Measurements from ENCODE around the gene BUD23. TPM values are rescaled to one million over a fixed set of nuclear protein-coding genes. Genes with fewer than 3 reads are reported as not detected.
A peak's percentile ranks its signal among the peaks of the same experiment; 100 is the strongest.

BUD23 gene
- polyA plus RNA-seq, 4 donors, result 37.8 to 90.0 (median 61.7) TPM

GRCh38 chr7:73732397-73732796 lies 49.0 kb downstream of the BUD23 start:
- no peak for DNase-seq
- no peak for FAIRE-seq
- WGBS, 3 donors, result 45 to 74% (median 64%) methylated on average over 2 of the region's 2 CpGs

GRCh38 chr7:73734619-73735527 lies 51.5 kb downstream of the BUD23 start:
- H3K4me3 ChIP-seq (ENCODE audit: low read depth in 1 of 3, low read length in 3 of 3), result peak overlapping the region in 2 of 3 donors; percentile 14 to 51
- peak overlapping the region; percentile 88 to 92 (median 92) for H3K27ac ChIP-seq (ENCODE audit: low read depth in 1 of 3, low read length in 2 of 3)
- no peaks in the 10 kb centered on the region for H3K9me3 ChIP-seq (ENCODE audit: control insufficient read depth in 2 of 2, insufficient read depth in 1 of 2, low read depth in 1 of 2, low read length in 1 of 2)
- peaks cover 0 to 31% (median 2%) of the 10 kb centered on the region in 3 donors for H3K4me1 ChIP-seq (ENCODE audit: control insufficient read depth in 3 of 3, insufficient read depth in 2 of 3, low read depth in 1 of 3, low read length in 2 of 3)
- H3K27me3 ChIP-seq (ENCODE audit: control insufficient read depth in 3 of 3, insufficient read depth in 3 of 3, low read length in 3 of 3), result no peaks in the 10 kb centered on the region
- 17 to 47% (median 38%) methylated on average over 15 to 16 of the region's 16 CpGs for WGBS, 3 donors
- DNase-seq (peak; percentile 95 to 99), FAIRE-seq (no peak)
- H3K36me3 ChIP-seq (ENCODE audit: control insufficient read depth in 3 of 3, insufficient read depth in 2 of 3, low read depth in 1 of 3, low read length in 3 of 3), result peaks cover 0 to 30% (median 6%) of the 10 kb centered on the region in 3 donors

More at GRCh38 chr7:73732397-73732796, 49.0 kb downstream of the BUD23 start:
- no peaks in the 10 kb centered on the region for H3K27me3 ChIP-seq (ENCODE audit: control insufficient read depth in 3 of 3, insufficient read depth in 3 of 3, low read length in 3 of 3)
- no peaks in the 10 kb centered on the region for H3K9me3 ChIP-seq (ENCODE audit: control insufficient read depth in 2 of 2, insufficient read depth in 1 of 2, low read depth in 1 of 2, low read length in 1 of 2)
- peaks cover 0 to 24% (median 6%) of the 10 kb centered on the region in 3 donors for H3K36me3 ChIP-seq (ENCODE audit: control insufficient read depth in 3 of 3, insufficient read depth in 2 of 3, low read depth in 1 of 3, low read length in 3 of 3)
- peaks cover 0 to 19% (median 0%) of the 10 kb centered on the region in 3 donors for H3K4me1 ChIP-seq (ENCODE audit: control insufficient read depth in 3 of 3, insufficient read depth in 2 of 3, low read depth in 1 of 3, low read length in 2 of 3)
- no peak overlapping the region for H3K4me3 ChIP-seq (ENCODE audit: low read depth in 1 of 3, low read length in 3 of 3)
- no peak overlapping the region for H3K27ac ChIP-seq (ENCODE audit: low read depth in 1 of 3, low read length in 2 of 3)

GRCh38 chr7:73735528-73735905 lies 52.1 kb downstream of the BUD23 start:
- H3K27me3 ChIP-seq (ENCODE audit: control insufficient read depth in 3 of 3, insufficient read depth in 3 of 3, low read length in 3 of 3), result no peaks in the 10 kb centered on the region
- peak overlapping the region in 2 of 3 donors; percentile 14 to 51 for H3K4me3 ChIP-seq (ENCODE audit: low read depth in 1 of 3, low read length in 3 of 3)
- 72 to 87% (median 82%) methylated on average over 8 of the region's 8 CpGs for WGBS, 3 donors
- H3K9me3 ChIP-seq (ENCODE audit: control insufficient read depth in 2 of 2, insufficient read depth in 1 of 2, low read depth in 1 of 2, low read length in 1 of 2), result no peaks in the 10 kb centered on the region
- peak overlapping the region; percentile 88 to 92 (median 92) for H3K27ac ChIP-seq (ENCODE audit: low read depth in 1 of 3, low read length in 2 of 3)
- peaks cover 0 to 30% (median 6%) of the 10 kb centered on the region in 3 donors for H3K36me3 ChIP-seq (ENCODE audit: control insufficient read depth in 3 of 3, insufficient read depth in 2 of 3, low read depth in 1 of 3, low read length in 3 of 3)
- H3K4me1 ChIP-seq (ENCODE audit: control insufficient read depth in 3 of 3, insufficient read depth in 2 of 3, low read depth in 1 of 3, low read length in 2 of 3), result peaks cover 0 to 34% (median 2%) of the 10 kb centered on the region in 3 donors
- no peak for DNase-seq
- FAIRE-seq, result no peak

GRCh38 chr7:73736885-73737284 lies 53.5 kb downstream of the BUD23 start:
- Histone ChIP-seq H3K9me3 (ENCODE audit: control insufficient read depth in 2 of 2, insufficient read depth in 1 of 2, low read depth in 1 of 2, low read length in 1 of 2) (no peaks in the 10 kb centered on the region), H3K4me3 (ENCODE audit: low read depth in 1 of 3, low read length in 3 of 3) (peak overlapping the region in 2 of 3 donors; percentile 1 to 60), H3K4me1 (ENCODE audit: control insufficient read depth in 3 of 3, insufficient read depth in 2 of 3, low read depth in 1 of 3, low read length in 2 of 3) (peaks cover 0 to 42% (median 2%) of the 10 kb centered on the region in 3 donors), H3K27me3 (ENCODE audit: control insufficient read depth in 3 of 3, insufficient read depth in 3 of 3, low read length in 3 of 3) (no peaks in the 10 kb centered on the region), H3K27ac (ENCODE audit: low read depth in 1 of 3, low read length in 2 of 3) (peak overlapping the region in 1 of 3 donors; percentile 86), H3K36me3 (ENCODE audit: control insufficient read depth in 3 of 3, insufficient read depth in 2 of 3, low read depth in 1 of 3, low read length in 3 of 3) (peaks cover 0 to 30% (median 6%) of the 10 kb centered on the region in 3 donors)
- DNase-seq (peak in 1 of 2 donors; percentile 7), FAIRE-seq (no peak)
- 56 to 90% (median 60%) methylated on average over 14 of the region's 14 CpGs for WGBS, 3 donors

GRCh38 chr7:73737491-73738219 lies 54.3 kb downstream of the BUD23 start:
- WGBS, 3 donors, result 31 to 68% (median 45%) methylated on average over 16 to 17 of the region's 17 CpGs
- H3K27ac ChIP-seq (ENCODE audit: low read depth in 1 of 3, low read length in 2 of 3), result peak overlapping the region; percentile 75 to 90 (median 86)
- H3K4me3 ChIP-seq (ENCODE audit: low read depth in 1 of 3, low read length in 3 of 3), result peak overlapping the region; percentile 60 to 83 (median 78)
- DNase-seq (peak in 1 of 2 donors; percentile 11), FAIRE-seq (no peak)
- no peaks in the 10 kb centered on the region for H3K9me3 ChIP-seq (ENCODE audit: control insufficient read depth in 2 of 2, insufficient read depth in 1 of 2, low read depth in 1 of 2, low read length in 1 of 2)
- no peaks in the 10 kb centered on the region for H3K27me3 ChIP-seq (ENCODE audit: control insufficient read depth in 3 of 3, insufficient read depth in 3 of 3, low read length in 3 of 3)
- peaks cover 0 to 30% (median 6%) of the 10 kb centered on the region in 3 donors for H3K36me3 ChIP-seq (ENCODE audit: control insufficient read depth in 3 of 3, insufficient read depth in 2 of 3, low read depth in 1 of 3, low read length in 3 of 3)
- peaks cover 0 to 49% (median 4%) of the 10 kb centered on the region in 3 donors for H3K4me1 ChIP-seq (ENCODE audit: control insufficient read depth in 3 of 3, insufficient read depth in 2 of 3, low read depth in 1 of 3, low read length in 2 of 3)

- peaks cover 0 to 30% (median 6%) of the 10 kb centered on the region in 3 donors for H3K36me3 ChIP-seq (ENCODE audit: control insufficient read depth in 3 of 3, insufficient read depth in 2 of 3, low read depth in 1 of 3, low read length in 3 of 3)
- FAIRE-seq (no peak), DNase-seq (peak; percentile 76 to 83)
- peak overlapping the region; percentile 60 to 83 (median 78) for H3K4me3 ChIP-seq (ENCODE audit: low read depth in 1 of 3, low read length in 3 of 3)
- H3K4me1 ChIP-seq (ENCODE audit: control insufficient read depth in 3 of 3, insufficient read depth in 2 of 3, low read depth in 1 of 3, low read length in 2 of 3), result peaks cover 0 to 53% (median 4%) of the 10 kb centered on the region in 3 donors
- no peaks in the 10 kb centered on the region for H3K9me3 ChIP-seq (ENCODE audit: control insufficient read depth in 2 of 2, insufficient read depth in 1 of 2, low read depth in 1 of 2, low read length in 1 of 2)
- H3K27me3 ChIP-seq (ENCODE audit: control insufficient read depth in 3 of 3, insufficient read depth in 3 of 3, low read length in 3 of 3), result no peaks in the 10 kb centered on the region
- H3K27ac ChIP-seq (ENCODE audit: low read depth in 1 of 3, low read length in 2 of 3), result peak overlapping the region; percentile 86 to 97 (median 90)
- WGBS, 3 donors, result 0 to 1% (median 1%) methylated on average over 22 to 24 of the region's 24 CpGs
These were observed 54.8 kb downstream of the BUD23 start for GRCh38 chr7:73738220-73738611.

GRCh38 chr7:73738612-73739386 lies 55.4 kb downstream of the BUD23 start, which contains the start of gene ABHD11:
ABHD11 (minus strand) TSS chr7:73738802; CDS start chr7:73738770, 32 bp downstream.
- Histone ChIP-seq H3K4me1 (ENCODE audit: control insufficient read depth in 3 of 3, insufficient read depth in 2 of 3, low read depth in 1 of 3, low read length in 2 of 3) (peaks cover 0 to 59% (median 4%) of the 10 kb centered on the region in 3 donors), H3K36me3 (ENCODE audit: control insufficient read depth in 3 of 3, insufficient read depth in 2 of 3, low read depth in 1 of 3, low read length in 3 of 3) (peaks cover 0 to 30% (median 6%) of the 10 kb centered on the region in 3 donors), H3K27me3 (ENCODE audit: control insufficient read depth in 3 of 3, insufficient read depth in 3 of 3, low read length in 3 of 3) (no peaks in the 10 kb centered on the region), H3K27ac (ENCODE audit: low read depth in 1 of 3, low read length in 2 of 3) (peak within 1 kb of the TSS; percentile 89 to 99 (median 97)), H3K4me3 (ENCODE audit: low read depth in 1 of 3, low read length in 3 of 3) (peak within 1 kb of the TSS; percentile 60 to 83 (median 78)), H3K9me3 (ENCODE audit: control insufficient read depth in 2 of 2, insufficient read depth in 1 of 2, low read depth in 1 of 2, low read length in 1 of 2) (no peaks in the 10 kb centered on the region)
- FAIRE-seq (no peak), DNase-seq (peak; percentile 97 to 99)
- 0 to 1% (median 0%) methylated on average over 55 to 84 of the region's 84 CpGs for WGBS, 3 donors

Measured in small intestine (tissue), 7 donors.